Measurements from ENCODE around the gene KLHL42.

- TF ChIP-seq CTCF (conservative IDR thresholded peaks at IDR 0.05; ENCODE audit: low read length) (no peak), EZH2phosphoT487 (IDR thresholded peaks at IDR 0.05; ENCODE audit: borderline replicate concordance, low read depth, low read length) (no peak)
These were observed 26.2 kb downstream of the KLHL42 start for GRCh38 chr12:27806259-27806658.
